SKM-1 (cell line): ENCODE results near the gene M6PR.
A peak's percentile ranks its signal among the peaks of the same experiment; 100 is the strongest.
"Not testable (repeated sequence)": the region's sequence is repeated elsewhere in the genome, so short reads cannot be mapped to it uniquely, and the experiment has no call there.

Experiments used
- DNase-seq: peaks from one replicate; lab custom pipeline; 2025; ENCODE audit not compliant: unreplicated experiment; lab: John Stamatoyannopoulos, UW

M6PR gene

GRCh38 chr12:8951744-8952143, 2.3 kb upstream of the M6PR start:
- DNase-seq, result no peak

- DNase-seq, result no peak
Observed at GRCh38 chr12:8950702-8951478, 1.4 kb upstream of the M6PR start.

- DNase-seq, result peak; percentile 45
Observed at GRCh38 chr12:8950221-8950527, 729 bp upstream of the M6PR start.

- DNase-seq, result peak; percentile 48
Observed at GRCh38 chr12:8948701-8949341, 624 bp downstream of the M6PR start.

- no peak for DNase-seq
Observed at GRCh38 chr12:8947737-8948136, 1.7 kb downstream of the M6PR start.

- DNase-seq, result no peak
Observed at GRCh38 chr12:8946733-8947132, 2.7 kb downstream of the M6PR start.

GRCh38 chr12:8943565-8944186, 5.8 kb downstream of the M6PR start:
- DNase-seq, result no peak

- no peak for DNase-seq
Observed at GRCh38 chr12:8941691-8942478, 7.6 kb downstream of the M6PR start.

GRCh38 chr12:8937842-8938442, 11.5 kb downstream of the M6PR start:
- DNase-seq, result not testable (repeated sequence)

GRCh38 chr12:8936735-8937134, 12.7 kb downstream of the M6PR start:
- no peak for DNase-seq

- DNase-seq, result not testable (repeated sequence)
Observed at GRCh38 chr12:8934080-8934479, 15.4 kb downstream of the M6PR start.

GRCh38 chr12:8932464-8932863, 17.0 kb downstream of the M6PR start:
- not testable (repeated sequence) for DNase-seq

- DNase-seq, result not testable (repeated sequence)
Observed at GRCh38 chr12:8930655-8931323, 18.7 kb downstream of the M6PR start.

- DNase-seq, result no peak
Observed at GRCh38 chr12:8922544-8922943, 26.9 kb downstream of the M6PR start.

- not testable (repeated sequence) for DNase-seq
Observed at GRCh38 chr12:8919643-8920042, 29.8 kb downstream of the M6PR start.

GRCh38 chr12:8917751-8918150, 31.7 kb downstream of the M6PR start:
- no peak for DNase-seq

GRCh38 chr12:8917031-8917430, 32.4 kb downstream of the M6PR start:
- DNase-seq, result no peak

- no peak for DNase-seq
Observed at GRCh38 chr12:8916154-8916553, 33.3 kb downstream of the M6PR start.

GRCh38 chr12:8914716-8915526, 34.5 kb downstream of the M6PR start:
- no peak for DNase-seq
